Liver (tissue), 9 donors: ENCODE results near the gene HIPK3. TPM values are rescaled to one million over a fixed set of nuclear protein-coding genes. Genes with fewer than 3 reads are reported as not detected.

Experiments
- DNase-seq: peaks from one replicate; pipeline ENCODE4 v3.0.0-alpha.2; 2017; ENCODE audit warnings: low spot score
- H3K27ac ChIP-seq, 2 donors: one replicate each; pipeline ENCODE4 v1.7.0; 2013; ENCODE audit warnings: inconsistent platforms in 2 of 2, low read length in 2 of 2, control low read depth in 1 of 2, low read depth in 1 of 2, mild to moderate bottlenecking in 1 of 2
- H3K27me3 ChIP-seq, 4 donors: one replicate each; pipeline versions ENCODE4 v1.6.1 to v1.7.0; 2013; ENCODE audit warnings: low read length in 3 of 4, inconsistent platforms in 1 of 4, mild to moderate bottlenecking in 1 of 4, moderate library complexity in 1 of 4; ENCODE audit not compliant: control insufficient read depth in 4 of 4, insufficient read depth in 4 of 4
- H3K36me3 ChIP-seq, 4 donors: one replicate each; pipeline versions ENCODE4 v1.6.1 to v1.7.0; 2013; ENCODE audit warnings: low read length in 3 of 4, mild to moderate bottlenecking in 3 of 4, low read depth in 1 of 4, moderate library complexity in 1 of 4; ENCODE audit not compliant: control insufficient read depth in 4 of 4, insufficient read depth in 3 of 4
- H3K4me1 ChIP-seq, 4 donors: one replicate each; pipeline versions ENCODE4 v1.6.1 to v1.7.0; 2013; ENCODE audit warnings: low read length in 3 of 4, mild to moderate bottlenecking in 3 of 4, moderate library complexity in 1 of 4; ENCODE audit not compliant: control insufficient read depth in 4 of 4, insufficient read depth in 4 of 4
- H3K4me3 ChIP-seq, 3 donors: one replicate each; pipeline versions ENCODE4 v1.6.1 to v1.7.0; 2013; ENCODE audit warnings: low read length in 3 of 3, control low read depth in 1 of 3, low read depth in 1 of 3, mild to moderate bottlenecking in 1 of 3
- H3K9ac ChIP-seq, 2 donors: one replicate each; pipeline ENCODE4 v1.7.0; 2013; ENCODE audit warnings: low read length in 2 of 2, mild to moderate bottlenecking in 2 of 2, moderate library complexity in 2 of 2, control low read depth in 1 of 2, low read depth in 1 of 2
- H3K9me3 ChIP-seq, 4 donors: one replicate each; pipeline versions ENCODE4 v1.6.1 to v1.7.0; 2013; ENCODE audit warnings: low read length in 3 of 4; ENCODE audit not compliant: control insufficient read depth in 4 of 4
- EGR1 ChIP-seq, 2 donors: IDR thresholded peaks; 2 replicates each; pipeline ENCODE4 v1.6.1; 2016 to 2018; ENCODE audit warnings: antibody characterized with exemption in 2 of 2, low read depth in 2 of 2
- FOXA1 ChIP-seq: IDR thresholded peaks from 2 replicates; pipeline ENCODE4 v1.6.1; 2016; ENCODE audit warnings: antibody characterized with exemption
- FOXA2 ChIP-seq: IDR thresholded peaks from 2 replicates; pipeline ENCODE4 v1.6.1; 2016; ENCODE audit warnings: antibody characterized with exemption
- GABPA ChIP-seq, 2 donors: IDR thresholded peaks in 1 of 2; conservative IDR thresholded peaks in 1 of 2; 2 replicates each; pipeline ENCODE4 v1.6.1; 2016; ENCODE audit warnings: antibody characterized with exemption in 2 of 2, mild to moderate bottlenecking in 1 of 2, moderate library complexity in 1 of 2
- HNF4A ChIP-seq, 2 donors: conservative IDR thresholded peaks; 2 replicates each; pipeline ENCODE4 v1.6.1; 2016; ENCODE audit warnings: antibody characterized with exemption in 2 of 2, mild to moderate bottlenecking in 2 of 2
- HNF4G ChIP-seq: IDR thresholded peaks from 2 replicates; pipeline ENCODE4 v1.6.1; 2016; ENCODE audit warnings: antibody characterized with exemption
- JUND ChIP-seq, 2 donors: IDR thresholded peaks; 2 replicates each; pipeline ENCODE4 v1.6.1; 2016; ENCODE audit warnings: antibody characterized with exemption in 2 of 2
- NR2F2 ChIP-seq: IDR thresholded peaks from 2 replicates; pipeline ENCODE4 v1.6.1; 2016; ENCODE audit warnings: antibody characterized with exemption
- RXRA ChIP-seq, 2 donors: IDR thresholded peaks; 2 replicates each; pipeline ENCODE4 v1.6.1; 2017 to 2018; ENCODE audit warnings: antibody characterized with exemption in 2 of 2, mild to moderate bottlenecking in 1 of 2
- SP1 ChIP-seq: IDR thresholded peaks from 2 replicates; pipeline ENCODE4 v1.6.1; 2018; ENCODE audit warnings: antibody characterized with exemption, mild to moderate bottlenecking
- TAF1 ChIP-seq: conservative IDR thresholded peaks from 2 replicates; pipeline ENCODE4 v1.6.1; 2016; ENCODE audit warnings: antibody characterized with exemption, mild to moderate bottlenecking
- WGBS: extraction: QIAGEN DNeasy Blood & Tissue Kit; methylation state at CpG from one replicate; pipeline ENCODE4 v1.1.7; 2013; 5-methylcytosine and 5-hydroxymethylcytosine counted together
- polyA plus RNA-seq, 2 donors: library from polyadenylated mRNA; stranded (reverse) in 1 of 2; unstranded in 1 of 2; fragments of 200-250 nt in 1 of 2; fragments of >200 nt in 1 of 2; fragmentation: Nextera tagmentation in 1 of 2; extraction: Ambion mirVana in 1 of 2; gene quantifications; one replicate each; pipeline versions ENCODE4 v1.2.1 to v1.2.3, GENCODE V29; 2013 to 2015
- total RNA-seq, 2 donors: library from RNA; depleted of rRNA; stranded (reverse); fragments of >200 nt; gene quantifications; one replicate each; pipeline ENCODE4 v1.2.3, GENCODE V29; 2014
- TF ChIP-seq, protein P1 (sequence below): IDR thresholded peaks from 2 replicates; pipeline ENCODE4 v1.6.1; 2016; ENCODE audit warnings: antibody characterized with exemption
- TF ChIP-seq, protein P2 (sequence below): fragments of 150-350 bp; IDR thresholded peaks from 2 replicates; pipeline ENCODE4 v1.5.1; 2017; ENCODE audit warnings: improper control_type of control experiment, low read depth, low read length; ENCODE audit not compliant: missing input control
- TF ChIP-seq, protein P3 (sequence below): IDR thresholded peaks from 2 replicates; pipeline ENCODE4 v1.6.1; 2016; ENCODE audit warnings: antibody characterized with exemption, mild to moderate bottlenecking
- TF ChIP-seq, protein P4 (sequence below): IDR thresholded peaks from 2 replicates; pipeline ENCODE4 v1.6.1; 2016; ENCODE audit warnings: antibody characterized with exemption
- TF ChIP-seq, protein P5 (sequence below): IDR thresholded peaks from 2 replicates; pipeline ENCODE4 v1.6.1; 2016; ENCODE audit warnings: antibody characterized with exemption
- donor health status: healthy.
- donor health status: healthy.
- donor health status: healthy.
- donor health status: healthy.
- donor health status: healthy.

HIPK3 gene
- total and polyA plus RNA-seq, 4 donors = 12.0 to 67.5 (median 27.6) TPM

GRCh38 chr11:33324302-33324985 is 67.3 kb downstream of the HIPK3 start:
- DNase-seq = no peak
- no peaks in the 10 kb centered on the region for H3K36me3 ChIP-seq
- WGBS = 86% methylated on average over 4 of the region's 4 CpGs
- H3K27me3 ChIP-seq = no peaks in the 10 kb centered on the region
- no peak overlapping the region for H3K4me3 ChIP-seq
- no peaks in the 10 kb centered on the region for H3K9me3 ChIP-seq
- H3K9ac ChIP-seq = no peak overlapping the region
- H3K4me1 ChIP-seq = peaks cover 0 to 19% (median 6%) of the 10 kb centered on the region in 4 donors
- TF ChIP-seq, protein P1, sequence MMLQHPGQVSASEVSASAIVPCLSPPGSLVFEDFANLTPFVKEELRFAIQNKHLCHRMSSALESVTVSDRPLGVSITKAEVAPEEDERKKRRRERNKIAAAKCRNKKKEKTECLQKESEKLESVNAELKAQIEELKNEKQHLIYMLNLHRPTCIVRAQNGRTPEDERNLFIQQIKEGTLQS = no peak
- TF ChIP-seq, protein P2, sequence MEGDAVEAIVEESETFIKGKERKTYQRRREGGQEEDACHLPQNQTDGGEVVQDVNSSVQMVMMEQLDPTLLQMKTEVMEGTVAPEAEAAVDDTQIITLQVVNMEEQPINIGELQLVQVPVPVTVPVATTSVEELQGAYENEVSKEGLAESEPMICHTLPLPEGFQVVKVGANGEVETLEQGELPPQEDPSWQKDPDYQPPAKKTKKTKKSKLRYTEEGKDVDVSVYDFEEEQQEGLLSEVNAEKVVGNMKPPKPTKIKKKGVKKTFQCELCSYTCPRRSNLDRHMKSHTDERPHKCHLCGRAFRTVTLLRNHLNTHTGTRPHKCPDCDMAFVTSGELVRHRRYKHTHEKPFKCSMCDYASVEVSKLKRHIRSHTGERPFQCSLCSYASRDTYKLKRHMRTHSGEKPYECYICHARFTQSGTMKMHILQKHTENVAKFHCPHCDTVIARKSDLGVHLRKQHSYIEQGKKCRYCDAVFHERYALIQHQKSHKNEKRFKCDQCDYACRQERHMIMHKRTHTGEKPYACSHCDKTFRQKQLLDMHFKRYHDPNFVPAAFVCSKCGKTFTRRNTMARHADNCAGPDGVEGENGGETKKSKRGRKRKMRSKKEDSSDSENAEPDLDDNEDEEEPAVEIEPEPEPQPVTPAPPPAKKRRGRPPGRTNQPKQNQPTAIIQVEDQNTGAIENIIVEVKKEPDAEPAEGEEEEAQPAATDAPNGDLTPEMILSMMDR = no peak
- TF ChIP-seq, protein P3, sequence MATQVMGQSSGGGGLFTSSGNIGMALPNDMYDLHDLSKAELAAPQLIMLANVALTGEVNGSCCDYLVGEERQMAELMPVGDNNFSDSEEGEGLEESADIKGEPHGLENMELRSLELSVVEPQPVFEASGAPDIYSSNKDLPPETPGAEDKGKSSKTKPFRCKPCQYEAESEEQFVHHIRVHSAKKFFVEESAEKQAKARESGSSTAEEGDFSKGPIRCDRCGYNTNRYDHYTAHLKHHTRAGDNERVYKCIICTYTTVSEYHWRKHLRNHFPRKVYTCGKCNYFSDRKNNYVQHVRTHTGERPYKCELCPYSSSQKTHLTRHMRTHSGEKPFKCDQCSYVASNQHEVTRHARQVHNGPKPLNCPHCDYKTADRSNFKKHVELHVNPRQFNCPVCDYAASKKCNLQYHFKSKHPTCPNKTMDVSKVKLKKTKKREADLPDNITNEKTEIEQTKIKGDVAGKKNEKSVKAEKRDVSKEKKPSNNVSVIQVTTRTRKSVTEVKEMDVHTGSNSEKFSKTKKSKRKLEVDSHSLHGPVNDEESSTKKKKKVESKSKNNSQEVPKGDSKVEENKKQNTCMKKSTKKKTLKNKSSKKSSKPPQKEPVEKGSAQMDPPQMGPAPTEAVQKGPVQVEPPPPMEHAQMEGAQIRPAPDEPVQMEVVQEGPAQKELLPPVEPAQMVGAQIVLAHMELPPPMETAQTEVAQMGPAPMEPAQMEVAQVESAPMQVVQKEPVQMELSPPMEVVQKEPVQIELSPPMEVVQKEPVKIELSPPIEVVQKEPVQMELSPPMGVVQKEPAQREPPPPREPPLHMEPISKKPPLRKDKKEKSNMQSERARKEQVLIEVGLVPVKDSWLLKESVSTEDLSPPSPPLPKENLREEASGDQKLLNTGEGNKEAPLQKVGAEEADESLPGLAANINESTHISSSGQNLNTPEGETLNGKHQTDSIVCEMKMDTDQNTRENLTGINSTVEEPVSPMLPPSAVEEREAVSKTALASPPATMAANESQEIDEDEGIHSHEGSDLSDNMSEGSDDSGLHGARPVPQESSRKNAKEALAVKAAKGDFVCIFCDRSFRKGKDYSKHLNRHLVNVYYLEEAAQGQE = no peak
- TF ChIP-seq RXRA (IDR thresholded peaks at IDR 0.05) (no peak), GABPA (IDR thresholded peaks at IDR 0.05 in 1 of 2, conservative IDR thresholded peaks at IDR 0.05 in 1 of 2) (no peak), EGR1 (IDR thresholded peaks at IDR 0.05; ENCODE audit: low read depth in 2 of 2) (no peak), HNF4A (conservative IDR thresholded peaks at IDR 0.05) (no peak), NR2F2 (no peak), SP1 (no peak), FOXA1 (no peak), FOXA2 (no peak), TAF1 (no peak), HNF4G (no peak)
- TF ChIP-seq, protein P4, sequence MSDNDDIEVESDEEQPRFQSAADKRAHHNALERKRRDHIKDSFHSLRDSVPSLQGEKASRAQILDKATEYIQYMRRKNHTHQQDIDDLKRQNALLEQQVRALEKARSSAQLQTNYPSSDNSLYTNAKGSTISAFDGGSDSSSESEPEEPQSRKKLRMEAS = no peak
- TF ChIP-seq, protein P5, sequence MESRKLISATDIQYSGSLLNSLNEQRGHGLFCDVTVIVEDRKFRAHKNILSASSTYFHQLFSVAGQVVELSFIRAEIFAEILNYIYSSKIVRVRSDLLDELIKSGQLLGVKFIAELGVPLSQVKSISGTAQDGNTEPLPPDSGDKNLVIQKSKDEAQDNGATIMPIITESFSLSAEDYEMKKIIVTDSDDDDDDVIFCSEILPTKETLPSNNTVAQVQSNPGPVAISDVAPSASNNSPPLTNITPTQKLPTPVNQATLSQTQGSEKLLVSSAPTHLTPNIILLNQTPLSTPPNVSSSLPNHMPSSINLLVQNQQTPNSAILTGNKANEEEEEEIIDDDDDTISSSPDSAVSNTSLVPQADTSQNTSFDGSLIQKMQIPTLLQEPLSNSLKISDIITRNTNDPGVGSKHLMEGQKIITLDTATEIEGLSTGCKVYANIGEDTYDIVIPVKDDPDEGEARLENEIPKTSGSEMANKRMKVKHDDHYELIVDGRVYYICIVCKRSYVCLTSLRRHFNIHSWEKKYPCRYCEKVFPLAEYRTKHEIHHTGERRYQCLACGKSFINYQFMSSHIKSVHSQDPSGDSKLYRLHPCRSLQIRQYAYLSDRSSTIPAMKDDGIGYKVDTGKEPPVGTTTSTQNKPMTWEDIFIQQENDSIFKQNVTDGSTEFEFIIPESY = no peak
- no peak overlapping the region for H3K27ac ChIP-seq

- H3K9me3 ChIP-seq = no peaks in the 10 kb centered on the region
- no peak for TF ChIP-seq JUND (IDR thresholded peaks at IDR 0.05)
- H3K9ac ChIP-seq = no peak overlapping the region
- H3K4me1 ChIP-seq = peaks cover 0 to 18% (median 6%) of the 10 kb centered on the region in 4 donors
- no peak for DNase-seq
- 89% methylated on average over 5 of the region's 5 CpGs for WGBS
- H3K4me3 ChIP-seq = no peak overlapping the region
- no peak overlapping the region for H3K27ac ChIP-seq
- H3K36me3 ChIP-seq = no peaks in the 10 kb centered on the region
- no peaks in the 10 kb centered on the region for H3K27me3 ChIP-seq
Measured at GRCh38 chr11:33325451-33325850, 68.3 kb downstream of the HIPK3 start.
